HG02885 (cell line): Measurements from ENCODE around the gene B4GALT2.
A peak's percentile ranks its signal among the peaks of the same experiment; 100 is the strongest.

Experiments
- ATAC-seq: cut with Tn5 transposase; IDR thresholded peaks from one replicate; pipeline ENCODE4 v1.9.1; 2021; ENCODE audit warnings: mild to moderate bottlenecking; ENCODE audit not compliant: unreplicated experiment, poor library complexity

Gene B4GALT2

GRCh38 chr1:44024031-44024902 is 45.3 kb downstream of the B4GALT2 start:
- no peak for ATAC-seq

DNA sequence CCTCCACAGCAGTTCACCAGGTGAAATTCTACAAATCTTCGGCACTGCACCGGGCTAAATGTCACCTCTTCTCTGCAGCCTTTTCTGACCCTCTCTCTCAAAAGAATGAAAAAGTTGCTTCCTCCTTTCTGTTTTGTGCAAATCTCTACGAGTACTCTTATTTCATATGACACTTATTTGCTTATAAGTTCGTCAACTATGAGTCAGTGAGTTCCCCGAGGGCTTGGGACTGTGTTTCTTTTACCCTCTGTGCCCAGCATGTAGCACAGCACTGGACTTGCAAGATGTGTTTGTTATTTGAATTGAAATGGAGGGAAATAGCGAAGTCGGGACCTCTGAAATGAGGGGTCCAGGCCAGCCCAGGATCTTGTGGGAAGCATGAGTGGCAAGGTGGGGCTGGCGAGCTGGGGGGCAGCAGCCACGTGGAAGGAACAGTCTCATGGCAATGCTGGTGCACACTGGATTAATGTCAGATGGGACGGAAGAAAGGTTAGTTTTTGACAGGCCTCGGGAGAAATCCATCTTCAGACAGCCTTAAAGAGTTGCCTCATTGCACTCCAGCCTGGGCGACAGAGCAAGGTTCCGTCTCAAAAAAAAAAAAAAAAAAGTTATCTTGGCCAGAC is 46.0 kb downstream of the B4GALT2 start:
- no peak for ATAC-seq

- ATAC-seq, result no peak
Observed at GRCh38 chr1:44025816-44026215, 46.8 kb downstream of the B4GALT2 start.

DNA sequence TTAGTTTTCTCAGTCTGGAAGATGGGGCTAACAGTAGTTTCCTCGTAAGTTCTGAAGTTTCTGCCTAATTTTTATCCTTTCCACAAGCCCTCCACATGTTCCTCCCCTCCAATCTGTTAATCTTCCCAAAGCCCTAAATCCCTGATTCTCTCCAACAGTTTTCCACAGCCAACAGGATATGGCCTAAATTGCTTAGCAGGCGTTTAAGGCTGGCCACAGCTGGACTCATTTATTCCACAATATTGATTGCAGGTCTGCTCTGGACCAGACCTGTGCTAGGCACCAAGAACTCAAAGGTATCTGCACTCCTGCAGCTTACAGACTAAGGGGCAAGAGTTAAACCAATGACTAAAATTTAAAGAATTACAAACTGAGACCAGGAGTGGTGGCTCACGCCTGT is 48.3 kb downstream of the B4GALT2 start:
- ATAC-seq, result no peak

GRCh38 chr1:44029260-44029910 is 50.4 kb downstream of the B4GALT2 start:
- ATAC-seq, result peak; percentile 17

- ATAC-seq, result peak; percentile 83
Observed at GRCh38 chr1:44029911-44030604, 51.0 kb downstream of the B4GALT2 start.

GRCh38 chr1:44030605-44031251 is 51.7 kb downstream of the B4GALT2 start:
- peak; percentile 15 for ATAC-seq

- ATAC-seq, result no peak
Observed at GRCh38 chr1:44031252-44032169, 52.5 kb downstream of the B4GALT2 start, which contains the start of gene SLC6A9. Gene SLC6A9, minus strand, starts transcription at chr1:44031462. Its CDS starts 7,185 bp downstream, at chr1:44024277.

DNA sequence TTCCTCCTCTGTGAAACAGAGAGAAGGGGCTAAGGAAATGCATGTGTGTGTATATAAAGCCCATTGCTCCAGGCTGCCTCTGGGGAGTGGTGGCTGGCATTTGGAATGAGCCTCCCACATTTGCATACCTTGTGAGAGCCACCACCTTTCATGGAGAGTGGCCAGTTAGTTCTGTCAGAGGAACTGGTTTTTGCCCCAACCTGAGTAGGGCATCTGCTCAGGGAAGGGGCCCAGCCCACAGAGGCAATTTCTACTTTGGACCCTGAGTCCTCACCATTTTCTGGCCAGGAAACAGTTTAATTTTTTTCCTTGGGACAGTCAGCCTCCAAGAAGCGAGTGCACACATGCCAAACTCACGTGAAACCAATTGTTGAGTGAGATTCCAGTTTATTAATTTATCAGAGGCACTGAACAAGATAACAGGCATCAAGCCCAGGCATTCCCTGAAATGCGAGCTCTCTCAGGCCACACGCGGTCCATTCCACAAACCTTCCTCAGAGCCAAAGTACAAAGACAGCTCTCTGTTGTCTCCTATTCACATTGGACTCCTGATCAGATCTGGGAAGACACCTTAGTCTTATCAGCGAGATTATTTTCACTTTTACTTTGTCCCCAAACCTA is 53.3 kb downstream of the B4GALT2 start:
- ATAC-seq, result no peak

DNA sequence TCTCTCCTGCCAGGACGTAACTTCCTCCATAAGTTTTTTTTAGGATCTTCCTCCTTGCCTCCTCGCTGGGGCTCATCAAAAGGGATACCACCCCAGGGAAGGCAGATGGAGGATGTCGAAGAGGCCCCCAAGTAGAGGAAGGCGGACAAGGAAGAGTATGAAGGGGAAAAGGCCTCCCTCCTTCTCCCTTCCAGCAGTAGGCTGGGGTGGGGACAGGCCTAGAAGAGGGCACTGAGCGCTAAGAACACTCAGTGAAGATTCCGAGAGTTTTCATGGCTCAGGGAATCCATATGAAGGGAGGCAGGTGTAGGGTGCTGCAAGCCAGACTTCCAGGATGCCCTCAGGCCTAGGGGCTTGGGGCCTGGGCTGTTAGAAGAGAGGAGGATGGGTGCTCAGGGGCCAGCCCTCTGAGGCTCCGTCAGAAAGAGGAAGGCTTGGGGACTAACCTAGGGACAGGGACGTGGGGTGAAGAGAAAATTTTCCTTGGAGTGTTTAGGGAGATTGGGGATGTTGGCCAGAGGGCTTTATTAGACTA is 54.1 kb downstream of the B4GALT2 start:
- no peak for ATAC-seq

GRCh38 chr1:44033756-44034155 is 54.7 kb downstream of the B4GALT2 start:
- ATAC-seq, result no peak

DNA sequence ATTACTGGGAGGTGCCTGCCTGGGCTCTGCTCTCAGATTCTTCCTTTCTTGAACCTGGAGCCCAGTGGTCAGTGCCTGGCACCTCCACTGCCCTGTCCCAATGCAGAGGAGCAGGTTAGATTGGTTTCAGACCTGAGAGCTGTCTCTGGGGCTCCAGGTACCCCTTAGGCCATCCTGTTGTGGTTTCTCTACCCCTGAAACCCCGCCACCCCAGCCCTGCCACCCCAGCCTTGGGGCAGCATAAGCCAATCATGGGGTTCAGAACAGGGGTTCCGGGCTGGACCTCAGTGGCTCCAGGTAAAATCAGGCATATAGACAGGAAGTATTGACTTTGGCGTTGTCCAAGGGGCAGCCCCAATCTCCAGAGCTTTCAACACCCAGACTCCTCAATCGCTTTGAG is 55.4 kb downstream of the B4GALT2 start:
- no peak for ATAC-seq

GRCh38 chr1:44034976-44035716 is 56.1 kb downstream of the B4GALT2 start:
- ATAC-seq, result no peak

DNA sequence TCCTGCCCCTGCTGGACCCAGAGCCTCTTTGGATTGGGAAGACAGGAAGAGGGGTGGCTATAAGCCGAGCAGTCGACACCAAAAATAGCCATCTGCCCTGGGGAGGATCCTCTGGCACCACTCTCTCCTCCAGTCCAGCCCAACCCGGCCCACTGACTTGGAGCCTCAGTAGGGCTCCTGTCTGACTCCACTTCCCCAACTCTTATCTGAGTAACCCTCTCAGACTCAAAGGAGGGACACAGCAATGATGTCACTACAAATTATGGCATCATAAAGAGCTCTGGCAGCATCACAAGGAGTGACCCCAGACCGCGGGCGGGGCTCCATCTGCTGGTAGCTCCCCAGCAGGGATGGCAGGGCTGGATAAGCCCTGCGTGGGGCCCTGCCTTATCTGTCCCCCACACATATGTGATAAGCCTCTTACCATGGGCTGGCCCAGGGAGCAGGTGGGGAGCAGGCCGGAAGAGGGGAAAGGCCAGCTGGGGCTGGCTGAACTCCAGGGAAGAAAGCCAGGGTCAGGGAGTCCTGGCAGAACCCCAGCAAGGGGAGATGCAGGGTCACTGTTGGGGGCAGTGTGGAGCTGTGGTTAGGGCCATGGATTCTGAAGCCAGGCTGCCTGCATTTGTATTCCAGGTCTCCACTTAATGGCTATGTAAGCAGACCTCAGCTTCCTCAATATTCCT is 56.9 kb downstream of the B4GALT2 start:
- no peak for ATAC-seq

GRCh38 chr1:44036409-44037139 is 57.6 kb downstream of the B4GALT2 start:
- ATAC-seq, result no peak

GRCh38 chr1:44037154-44037553 is 58.1 kb downstream of the B4GALT2 start:
- ATAC-seq, result no peak
